GM23338 (cell line): ENCODE data around the gene GSG1L. TPM values are rescaled to one million over a fixed set of nuclear protein-coding genes. Genes with fewer than 3 reads are reported as not detected.

Experiments
- ATAC-seq: fragments of 200-7000 bp; cut with Tn5 transposase; 3 replicates; pipeline ENCODE4 v1.9.1; 2020
- DNase-seq: peaks from one replicate; pipeline ENCODE4 v3.0.0-alpha.2; 2015; ENCODE audit warnings: low spot score
- H2AFZ ChIP-seq: fragments of 200-600 bp; sonication (generic); 2 replicates; pipeline ENCODE4 v1.8.0; 2016; ENCODE audit warnings: antibody characterized with exemption, mild to moderate bottlenecking, moderate library complexity
- H3F3A ChIP-seq: fragments of 200-600 bp; sonication (generic); replicated peaks from 2 replicates; pipeline ENCODE4 v1.8.0; 2017; ENCODE audit warnings: antibody characterized with exemption, mixed run types, low read depth
- H3K27ac ChIP-seq: fragments of 200-600 bp; sonication (generic); 2 replicates; pipeline ENCODE4 v1.6.1; 2016; ENCODE audit warnings: low read depth
- H3K27me3 ChIP-seq: fragments of 200-600 bp; sonication (generic); 2 replicates; pipeline ENCODE4 v1.8.0; 2016; ENCODE audit warnings: mild to moderate bottlenecking, mixed run types, moderate library complexity; ENCODE audit not compliant: insufficient read depth
- H3K36me3 ChIP-seq: fragments of 200-600 bp; sonication (generic); 2 replicates; pipeline ENCODE4 v1.8.0; 2016; ENCODE audit warnings: mild to moderate bottlenecking; ENCODE audit not compliant: insufficient read depth
- H3K4me1 ChIP-seq: fragments of 200-600 bp; sonication (generic); 2 replicates; pipeline ENCODE4 v1.8.0; 2016; ENCODE audit warnings: mild to moderate bottlenecking, moderate library complexity; ENCODE audit not compliant: insufficient read depth
- H3K4me2 ChIP-seq: fragments of 200-600 bp; sonication (generic); 2 replicates; pipeline ENCODE4 v1.7.1; 2017; ENCODE audit warnings: mixed run types
- H3K4me3 ChIP-seq: fragments of 200-600 bp; sonication (generic); 2 replicates; pipeline ENCODE4 v1.6.1; 2016; ENCODE audit warnings: mixed run types
- H3K79me2 ChIP-seq: fragments of 200-600 bp; sonication (generic); replicated peaks from 2 replicates; pipeline ENCODE4 v1.8.0; 2017; ENCODE audit warnings: mild to moderate bottlenecking; ENCODE audit not compliant: insufficient read depth
- H3K9me2 ChIP-seq: fragments of 200-600 bp; sonication (generic); 2 replicates; pipeline ENCODE4 v1.8.0; 2017; ENCODE audit not compliant: insufficient read depth
- H4K20me1 ChIP-seq: fragments of 200-600 bp; sonication (generic); replicated peaks from 2 replicates; pipeline ENCODE4 v1.8.0; 2017; ENCODE audit warnings: mild to moderate bottlenecking; ENCODE audit not compliant: insufficient read depth
- H3K27ac Mint-ChIP-seq: 2 replicates; pipeline ENCODE4 v1.8.0; 2020; ENCODE audit warnings: inconsistent platforms, mild to moderate bottlenecking, moderate library complexity, mixed read lengths
- H3K27me3 Mint-ChIP-seq: 3 replicates; pipeline ENCODE4 v1.8.0; 2022; ENCODE audit warnings: low read depth, mild to moderate bottlenecking, moderate library complexity, mixed read lengths, inconsistent platforms; ENCODE audit not compliant: insufficient read depth, poor library complexity
- H3K36me3 Mint-ChIP-seq: 3 replicates; pipeline ENCODE4 v1.8.0; 2021; ENCODE audit warnings: low read depth, mild to moderate bottlenecking, inconsistent platforms, moderate library complexity, mixed read lengths
- H3K4me1 Mint-ChIP-seq: 3 replicates; pipeline ENCODE4 v1.8.0; 2020; ENCODE audit warnings: mild to moderate bottlenecking, inconsistent platforms, mixed read lengths
- H3K4me3 Mint-ChIP-seq: 3 replicates; pipeline ENCODE4 v1.8.0; 2021; ENCODE audit warnings: moderate library complexity, mild to moderate bottlenecking, inconsistent platforms, mixed read lengths
- H3K9me3 Mint-ChIP-seq: 3 replicates; pipeline ENCODE4 v1.8.0; 2020; ENCODE audit warnings: moderate library complexity, mild to moderate bottlenecking, inconsistent platforms, mixed read lengths
- CTCF ChIP-seq, 2 experiments: fragments of 200-600 bp in 1 of 2; sonication (generic) in 1 of 2; conservative IDR thresholded peaks; 2 replicates each; pipeline versions ENCODE4 v1.5.1 to v1.6.1; 2016 to 2017; ENCODE audit warnings: antibody characterized with exemption in 2 of 2, low read depth in 2 of 2, mild to moderate bottlenecking in 2 of 2, moderate library complexity in 1 of 2
- EZH2phosphoT487 ChIP-seq: fragments of 200-600 bp; sonication (generic); IDR thresholded peaks from one replicate; pipeline ENCODE4 v1.8.1; 2018; ENCODE audit warnings: antibody characterized with exemption; ENCODE audit not compliant: unreplicated experiment
- NANOG ChIP-seq: IDR thresholded peaks from 2 replicates; pipeline ENCODE4 v1.6.1; 2016; ENCODE audit warnings: antibody characterized with exemption, borderline replicate concordance
- STAT1 ChIP-seq: IDR thresholded peaks from one replicate; pipeline ENCODE4 v1.6.1; 2016; ENCODE audit warnings: antibody characterized with exemption; ENCODE audit not compliant: unreplicated experiment
- ZNF331 ChIP-seq: fragments of 250-450 bp; sonication (Bioruptor Pico); IDR thresholded peaks from 2 replicates; pipeline ENCODE4 v1.5.0; 2020; ENCODE audit warnings: low read depth, mild to moderate bottlenecking, moderate library complexity
- polyA plus RNA-seq: library from polyadenylated mRNA; unstranded; fragments of >200 nt; fragmentation: Nextera tagmentation; extraction: Ambion mirVana; gene quantifications from 2 replicates; pipeline ENCODE4 v1.2.1, GENCODE V29; 2016
- total RNA-seq: library from RNA; depleted of rRNA; stranded (reverse); fragments of >200 nt; shearing (Covaris generic); gene quantifications from 2 replicates; pipeline ENCODE4 v1.2.3, GENCODE V29; 2014
- TF ChIP-seq, protein P1 (sequence below): fragments of 250-450 bp; sonication (Bioruptor Pico); IDR thresholded peaks from 2 replicates; pipeline ENCODE4 v1.5.0; 2020; ENCODE audit warnings: mild to moderate bottlenecking, moderate library complexity
- TF ChIP-seq, protein P2 (sequence below): IDR thresholded peaks from 2 replicates; pipeline ENCODE4 v1.6.1; 2016; ENCODE audit warnings: antibody characterized with exemption

The GSG1L gene
- total and polyA plus RNA-seq, 2 experiments from 2014 or later: 0.36 to 0.63 TPM

DNA sequence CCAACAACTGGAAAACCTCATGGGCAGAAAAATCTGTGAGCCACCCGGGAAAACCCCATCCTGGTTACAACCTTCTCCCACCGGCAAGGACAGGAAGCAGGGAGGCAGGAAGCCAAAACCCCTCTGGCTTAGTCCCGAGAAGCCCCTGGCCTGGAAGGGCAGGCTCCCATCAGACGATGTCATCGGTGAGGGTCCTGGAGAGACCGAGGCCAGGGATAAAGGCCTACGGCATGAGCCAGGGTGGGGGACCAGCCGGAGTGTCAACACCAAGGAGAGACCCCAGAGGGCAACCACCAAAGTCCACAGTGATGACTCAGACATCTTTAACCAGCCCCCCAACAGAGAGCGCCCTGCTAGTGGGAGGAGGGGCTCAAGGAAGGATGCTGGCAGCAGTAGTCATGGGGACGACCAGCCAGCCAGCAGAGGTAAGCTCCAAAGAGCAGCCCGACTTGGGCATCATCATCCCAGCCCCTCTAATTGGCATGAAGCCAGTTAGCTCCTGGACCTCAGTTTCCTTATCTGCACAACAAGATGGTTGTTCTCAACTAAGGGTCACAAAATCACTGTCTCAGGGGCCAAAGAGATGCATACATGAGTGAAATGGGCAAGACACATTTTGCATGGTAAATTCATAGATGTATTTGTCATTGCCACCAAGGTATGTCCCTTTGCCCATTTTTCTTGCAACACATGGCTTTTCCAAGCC is 322.9 kb downstream of the GSG1L start:
- Histone ChIP-seq H3K27ac (no peak overlapping the region), H2AFZ (no peak overlapping the region), H3K27me3 (no peaks in the 10 kb centered on the region), H3K4me2 (no peak overlapping the region), H3K4me1 (no peaks in the 10 kb centered on the region), H4K20me1 (no peaks in the 10 kb centered on the region; the same call in 1 of the 2 replicates), H3K9me2 (no peaks in the 10 kb centered on the region), H3F3A (no peaks in the 10 kb centered on the region), H3K79me2 (no peaks in the 10 kb centered on the region), H3K4me3 (no peak overlapping the region), H3K36me3 (no peaks in the 10 kb centered on the region)
- H3K27ac Mint-ChIP-seq: no peak overlapping the region
- H3K36me3 Mint-ChIP-seq: peaks cover 3% of the 10 kb centered on the region; the same call in 1 of the 3 replicates
- peaks cover 6% of the 10 kb centered on the region for H3K27me3 Mint-ChIP-seq
- DNase-seq (no peak), ATAC-seq (no peak)
- no peak overlapping the region for H3K4me3 Mint-ChIP-seq
- H3K9me3 Mint-ChIP-seq: no peaks in the 10 kb centered on the region
- no peaks in the 10 kb centered on the region for H3K4me1 Mint-ChIP-seq
- TF ChIP-seq ZNF331 (CRISPR knock-in tag): no peak
- no peak for TF ChIP-seq CTCF (conservative IDR thresholded peaks at IDR 0.05; ENCODE audit: low read depth in 2 of 2)
- no peak for TF ChIP-seq NANOG
- TF ChIP-seq, protein P1, sequence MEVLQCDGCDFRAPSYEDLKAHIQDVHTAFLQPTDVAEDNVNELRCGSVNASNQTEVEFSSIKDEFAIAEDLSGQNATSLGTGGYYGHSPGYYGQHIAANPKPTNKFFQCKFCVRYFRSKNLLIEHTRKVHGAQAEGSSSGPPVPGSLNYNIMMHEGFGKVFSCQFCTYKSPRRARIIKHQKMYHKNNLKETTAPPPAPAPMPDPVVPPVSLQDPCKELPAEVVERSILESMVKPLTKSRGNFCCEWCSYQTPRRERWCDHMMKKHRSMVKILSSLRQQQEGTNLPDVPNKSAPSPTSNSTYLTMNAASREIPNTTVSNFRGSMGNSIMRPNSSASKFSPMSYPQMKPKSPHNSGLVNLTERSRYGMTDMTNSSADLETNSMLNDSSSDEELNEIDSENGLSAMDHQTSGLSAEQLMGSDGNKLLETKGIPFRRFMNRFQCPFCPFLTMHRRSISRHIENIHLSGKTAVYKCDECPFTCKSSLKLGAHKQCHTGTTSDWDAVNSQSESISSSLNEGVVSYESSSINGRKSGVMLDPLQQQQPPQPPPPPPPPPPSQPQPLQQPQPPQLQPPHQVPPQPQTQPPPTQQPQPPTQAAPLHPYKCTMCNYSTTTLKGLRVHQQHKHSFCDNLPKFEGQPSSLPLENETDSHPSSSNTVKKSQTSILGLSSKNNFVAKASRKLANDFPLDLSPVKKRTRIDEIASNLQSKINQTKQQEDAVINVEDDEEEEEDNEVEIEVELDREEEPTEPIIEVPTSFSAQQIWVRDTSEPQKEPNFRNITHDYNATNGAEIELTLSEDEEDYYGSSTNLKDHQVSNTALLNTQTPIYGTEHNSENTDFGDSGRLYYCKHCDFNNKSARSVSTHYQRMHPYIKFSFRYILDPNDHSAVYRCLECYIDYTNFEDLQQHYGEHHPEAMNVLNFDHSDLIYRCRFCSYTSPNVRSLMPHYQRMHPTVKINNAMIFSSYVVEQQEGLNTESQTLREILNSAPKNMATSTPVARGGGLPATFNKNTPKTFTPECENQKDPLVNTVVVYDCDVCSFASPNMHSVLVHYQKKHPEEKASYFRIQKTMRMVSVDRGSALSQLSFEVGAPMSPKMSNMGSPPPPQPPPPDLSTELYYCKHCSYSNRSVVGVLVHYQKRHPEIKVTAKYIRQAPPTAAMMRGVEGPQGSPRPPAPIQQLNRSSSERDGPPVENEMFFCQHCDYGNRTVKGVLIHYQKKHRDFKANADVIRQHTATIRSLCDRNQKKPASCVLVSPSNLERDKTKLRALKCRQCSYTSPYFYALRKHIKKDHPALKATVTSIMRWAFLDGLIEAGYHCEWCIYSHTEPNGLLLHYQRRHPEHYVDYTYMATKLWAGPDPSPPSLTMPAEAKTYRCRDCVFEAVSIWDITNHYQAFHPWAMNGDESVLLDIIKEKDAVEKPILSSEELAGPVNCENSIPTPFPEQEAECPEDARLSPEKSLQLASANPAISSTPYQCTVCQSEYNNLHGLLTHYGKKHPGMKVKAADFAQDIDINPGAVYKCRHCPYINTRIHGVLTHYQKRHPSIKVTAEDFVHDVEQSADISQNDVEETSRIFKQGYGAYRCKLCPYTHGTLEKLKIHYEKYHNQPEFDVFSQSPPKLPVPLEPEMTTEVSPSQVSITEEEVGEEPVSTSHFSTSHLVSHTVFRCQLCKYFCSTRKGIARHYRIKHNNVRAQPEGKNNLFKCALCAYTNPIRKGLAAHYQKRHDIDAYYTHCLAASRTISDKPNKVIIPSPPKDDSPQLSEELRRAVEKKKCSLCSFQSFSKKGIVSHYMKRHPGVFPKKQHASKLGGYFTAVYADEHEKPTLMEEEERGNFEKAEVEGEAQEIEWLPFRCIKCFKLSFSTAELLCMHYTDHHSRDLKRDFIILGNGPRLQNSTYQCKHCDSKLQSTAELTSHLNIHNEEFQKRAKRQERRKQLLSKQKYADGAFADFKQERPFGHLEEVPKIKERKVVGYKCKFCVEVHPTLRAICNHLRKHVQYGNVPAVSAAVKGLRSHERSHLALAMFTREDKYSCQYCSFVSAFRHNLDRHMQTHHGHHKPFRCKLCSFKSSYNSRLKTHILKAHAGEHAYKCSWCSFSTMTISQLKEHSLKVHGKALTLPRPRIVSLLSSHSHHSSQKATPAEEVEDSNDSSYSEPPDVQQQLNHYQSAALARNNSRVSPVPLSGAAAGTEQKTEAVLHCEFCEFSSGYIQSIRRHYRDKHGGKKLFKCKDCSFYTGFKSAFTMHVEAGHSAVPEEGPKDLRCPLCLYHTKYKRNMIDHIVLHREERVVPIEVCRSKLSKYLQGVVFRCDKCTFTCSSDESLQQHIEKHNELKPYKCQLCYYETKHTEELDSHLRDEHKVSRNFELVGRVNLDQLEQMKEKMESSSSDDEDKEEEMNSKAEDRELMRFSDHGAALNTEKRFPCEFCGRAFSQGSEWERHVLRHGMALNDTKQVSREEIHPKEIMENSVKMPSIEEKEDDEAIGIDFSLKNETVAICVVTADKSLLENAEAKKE (CRISPR knock-in tag): no peak
- no peak for TF ChIP-seq STAT1
- TF ChIP-seq, protein P2, sequence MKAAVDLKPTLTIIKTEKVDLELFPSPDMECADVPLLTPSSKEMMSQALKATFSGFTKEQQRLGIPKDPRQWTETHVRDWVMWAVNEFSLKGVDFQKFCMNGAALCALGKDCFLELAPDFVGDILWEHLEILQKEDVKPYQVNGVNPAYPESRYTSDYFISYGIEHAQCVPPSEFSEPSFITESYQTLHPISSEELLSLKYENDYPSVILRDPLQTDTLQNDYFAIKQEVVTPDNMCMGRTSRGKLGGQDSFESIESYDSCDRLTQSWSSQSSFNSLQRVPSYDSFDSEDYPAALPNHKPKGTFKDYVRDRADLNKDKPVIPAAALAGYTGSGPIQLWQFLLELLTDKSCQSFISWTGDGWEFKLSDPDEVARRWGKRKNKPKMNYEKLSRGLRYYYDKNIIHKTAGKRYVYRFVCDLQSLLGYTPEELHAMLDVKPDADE: no peak
- TF ChIP-seq EZH2phosphoT487: no peak
